Activated CD8-positive, alpha-beta T cell treated with anti-CD3 and anti-CD28 coated beads, Interleukin-2, amount 10 ng/mL, durations not matched to agents 7 days and 5 days (primary cell): ENCODE data around the gene GPSM1. TPM values are rescaled to one million over a fixed set of nuclear protein-coding genes. Genes with fewer than 3 reads are reported as not detected.
"Not testable (repeated sequence)": the region's sequence is repeated elsewhere in the genome, so short reads cannot be mapped to it uniquely, and the experiment has no call there.

ENCODE experiments used
- ATAC-seq: fragments of 150-1000 bp; cut with Tn5 transposase; one replicate; pipeline ENCODE4 v1.10.0; 2021; ENCODE audit warnings: moderate library complexity
- CTCF ChIA-PET: fragments of 350-600 bp; sonication (Branson Sonifier 250); formaldehyde crosslinking; loops from one replicate; lab custom pipeline; 2021; ENCODE audit warnings: antibody characterized with exemption; lab: Charles Lee
- POLR2A ChIA-PET: fragments of 350-600 bp; sonication (Branson Sonifier 250); formaldehyde crosslinking; loops from one replicate; lab custom pipeline; 2021; ENCODE audit warnings: antibody characterized with exemption; lab: Charles Lee
- DNase-seq: peaks from one replicate; pipeline ENCODE4 v3.0.0-alpha.2; 2020
- H3K27ac Mint-ChIP-seq: one replicate; pipeline ENCODE4 v1.8.0; 2021; ENCODE audit warnings: mild to moderate bottlenecking, mixed read lengths
- H3K27me3 Mint-ChIP-seq: one replicate; pipeline ENCODE4 v1.8.0; 2021; ENCODE audit warnings: low read depth, mixed read lengths
- H3K36me3 Mint-ChIP-seq: one replicate; pipeline ENCODE4 v1.8.0; 2021; ENCODE audit warnings: low read depth, mixed read lengths
- H3K4me1 Mint-ChIP-seq: one replicate; pipeline ENCODE4 v1.8.0; 2021; ENCODE audit warnings: low read depth, mixed read lengths
- H3K4me3 Mint-ChIP-seq: one replicate; pipeline ENCODE4 v1.8.0; 2021; ENCODE audit warnings: mild to moderate bottlenecking, mixed read lengths
- H3K9me3 Mint-ChIP-seq: one replicate; pipeline ENCODE4 v1.8.0; 2022; ENCODE audit warnings: mixed read lengths; ENCODE audit not compliant: insufficient read depth
- total RNA-seq, 2 experiments: library from RNA; stranded (reverse); gene quantifications; one replicate each; pipeline ENCODE4 v1.2.3, GENCODE V29; 2021

Gene GPSM1
- total RNA-seq, 2 experiments from 2014 or later = 1.8 to 2.3 TPM

GRCh38 chr9:136348691-136349090, 21.4 kb downstream of the GPSM1 start:
- Mint-ChIP-seq H3K36me3 (no peaks in the 10 kb centered on the region), H3K9me3 (no peaks in the 10 kb centered on the region), H3K27me3 (no peaks in the 10 kb centered on the region), H3K27ac (no peak overlapping the region), H3K4me1 (no peaks in the 10 kb centered on the region), H3K4me3 (no peak overlapping the region)
- no peak for ATAC-seq
- DNase-seq = no peak
- ChIA-PET CTCF (no interaction called here), POLR2A (no interaction called here)

GRCh38 chr9:136349546-136349945, 22.2 kb downstream of the GPSM1 start:
- Mint-ChIP-seq H3K27ac (no peak overlapping the region), H3K4me1 (no peaks in the 10 kb centered on the region), H3K9me3 (no peaks in the 10 kb centered on the region), H3K27me3 (no peaks in the 10 kb centered on the region), H3K36me3 (no peaks in the 10 kb centered on the region), H3K4me3 (no peak overlapping the region)
- POLR2A ChIA-PET = no interaction called here
- ATAC-seq (no peak), DNase-seq (no peak)
- CTCF ChIA-PET = no interaction called here

- Mint-ChIP-seq H3K36me3 (no peaks in the 10 kb centered on the region), H3K9me3 (no peaks in the 10 kb centered on the region), H3K4me1 (no peaks in the 10 kb centered on the region), H3K27ac (no peak overlapping the region), H3K4me3 (no peak overlapping the region), H3K27me3 (no peaks in the 10 kb centered on the region)
- ChIA-PET CTCF (no interaction called here), POLR2A (no interaction called here)
- DNase-seq (no peak), ATAC-seq (no peak)
Observed at GRCh38 chr9:136351252-136351800, 24.0 kb downstream of the GPSM1 start.

- H3K4me3 Mint-ChIP-seq, ATAC-seq, POLR2A ChIA-PET, H3K27me3 Mint-ChIP-seq, H3K27ac Mint-ChIP-seq, H3K9me3 Mint-ChIP-seq, DNase-seq, H3K4me1 Mint-ChIP-seq, CTCF ChIA-PET, H3K36me3 Mint-ChIP-seq: not testable (repeated sequence)
Observed at GRCh38 chr9:136351868-136352267, 24.5 kb downstream of the GPSM1 start.

- DNase-seq = no peak
- POLR2A ChIA-PET = no interaction called here
- no peak overlapping the region for H3K27ac Mint-ChIP-seq
- ATAC-seq = no peak
- H3K4me1 Mint-ChIP-seq = no peaks in the 10 kb centered on the region
- no peaks in the 10 kb centered on the region for H3K27me3 Mint-ChIP-seq
- H3K36me3 Mint-ChIP-seq = no peaks in the 10 kb centered on the region
- H3K9me3 Mint-ChIP-seq = no peaks in the 10 kb centered on the region
- H3K4me3 Mint-ChIP-seq = no peak overlapping the region
- CTCF ChIA-PET = no interaction called here
Observed at GRCh38 chr9:136352682-136353081, 25.3 kb downstream of the GPSM1 start.

- CTCF ChIA-PET = no interaction called here
- Mint-ChIP-seq H3K4me3 (no peak overlapping the region), H3K4me1 (no peaks in the 10 kb centered on the region), H3K9me3 (no peaks in the 10 kb centered on the region), H3K27ac (no peak overlapping the region), H3K27me3 (no peaks in the 10 kb centered on the region), H3K36me3 (no peaks in the 10 kb centered on the region)
- ATAC-seq (no peak), DNase-seq (no peak)
- POLR2A ChIA-PET = no interaction called here
Observed at GRCh38 chr9:136353088-136353487, 25.7 kb downstream of the GPSM1 start.

GRCh38 chr9:136353757-136354488, 26.6 kb downstream of the GPSM1 start:
- Mint-ChIP-seq H3K27ac (no peak overlapping the region), H3K27me3 (no peaks in the 10 kb centered on the region), H3K36me3 (no peaks in the 10 kb centered on the region), H3K4me3 (no peak overlapping the region), H3K4me1 (no peaks in the 10 kb centered on the region), H3K9me3 (no peaks in the 10 kb centered on the region)
- no peak for ATAC-seq
- ChIA-PET CTCF (no interaction called here), POLR2A (interaction anchor here (1.6 kb wide), 1 partner anchor 9 kb away, joined by 4 read pairs; the partner anchor contains the start of gene DNLZ)
- no peak for DNase-seq

GRCh38 chr9:136354592-136355085, 27.3 kb downstream of the GPSM1 start:
- ChIA-PET CTCF (no interaction called here), POLR2A (interaction anchor here (1.6 kb wide), 1 partner anchor 9 kb away, joined by 4 read pairs; the partner anchor contains the start of gene DNLZ)
- H3K27me3 Mint-ChIP-seq = no peaks in the 10 kb centered on the region
- no peak overlapping the region for H3K27ac Mint-ChIP-seq
- DNase-seq (no peak), ATAC-seq (no peak)
- no peaks in the 10 kb centered on the region for H3K36me3 Mint-ChIP-seq
- H3K4me3 Mint-ChIP-seq = no peak overlapping the region
- H3K9me3 Mint-ChIP-seq = no peaks in the 10 kb centered on the region
- no peaks in the 10 kb centered on the region for H3K4me1 Mint-ChIP-seq

GRCh38 chr9:136355616-136356557, 28.5 kb downstream of the GPSM1 start:
- H3K27me3 Mint-ChIP-seq = no peaks in the 10 kb centered on the region
- no peaks in the 10 kb centered on the region for H3K36me3 Mint-ChIP-seq
- CTCF ChIA-PET = no interaction called here
- no peaks in the 10 kb centered on the region for H3K4me1 Mint-ChIP-seq
- ATAC-seq (no peak), DNase-seq (no peak)
- POLR2A ChIA-PET = no interaction called here
- H3K9me3 Mint-ChIP-seq = no peaks in the 10 kb centered on the region
- no peak overlapping the region for H3K27ac Mint-ChIP-seq
- H3K4me3 Mint-ChIP-seq = no peak overlapping the region

- Mint-ChIP-seq H3K36me3 (no peaks in the 10 kb centered on the region), H3K27ac (no peak overlapping the region), H3K9me3 (no peaks in the 10 kb centered on the region), H3K4me1 (no peaks in the 10 kb centered on the region), H3K27me3 (no peaks in the 10 kb centered on the region), H3K4me3 (no peak overlapping the region)
- DNase-seq (no peak), ATAC-seq (no peak)
- ChIA-PET POLR2A (no interaction called here), CTCF (no interaction called here)
Observed at GRCh38 chr9:136357202-136357725, 29.9 kb downstream of the GPSM1 start.

- ATAC-seq (no peak), DNase-seq (no peak)
- Mint-ChIP-seq H3K27me3 (no peaks in the 10 kb centered on the region), H3K4me1 (peaks cover 6% of the 10 kb centered on the region), H3K4me3 (no peak overlapping the region), H3K27ac (no peak overlapping the region), H3K36me3 (no peaks in the 10 kb centered on the region), H3K9me3 (no peaks in the 10 kb centered on the region)
- CTCF ChIA-PET = no interaction called here
- POLR2A ChIA-PET = no interaction called here
Observed at GRCh38 chr9:136358016-136358415, 30.7 kb downstream of the GPSM1 start.
